PC-3 (cell line): ENCODE measurements around the gene TBC1D16. TPM values are rescaled to one million over a fixed set of nuclear protein-coding genes. Genes with fewer than 3 reads are reported as not detected.

Experiments used
- ATAC-seq: fragments of 200-7000 bp; cut with Tn5 transposase; 2 replicates; pipeline ENCODE4 v1.9.1; 2020; ENCODE audit warnings: mild to moderate bottlenecking, moderate library complexity
- BruUV-seq: library from RNA; stranded (reverse); fragments of 400-500 nt; replicated peaks from 2 replicates; lab custom pipeline; 2021; lab: Mats Ljungman, UMichigan
- CTCF ChIA-PET: fragments of 300-600 bp; sonication (Branson Sonifier 250); formaldehyde crosslinking; loops from one replicate; lab custom pipeline; 2022; ENCODE audit warnings: antibody characterized with exemption; lab: Charles Lee
- POLR2A ChIA-PET: fragments of 300-600 bp; sonication (Branson Sonifier 250); formaldehyde crosslinking; loops from one replicate; lab custom pipeline; 2022; ENCODE audit warnings: antibody characterized with exemption; ENCODE audit not compliant: unreplicated experiment; lab: Charles Lee
- DNase-seq: peaks from one replicate; pipeline ENCODE4 v3.0.0-alpha.2; 2015
- H2AFZ ChIP-seq: fragments of 300-600 bp; sonication (generic); 2 replicates; pipeline ENCODE4 v1.6.0; 2016; ENCODE audit warnings: antibody characterized with exemption, low read length
- H3F3A ChIP-seq: fragments of 300-600 bp; sonication (generic); one replicate; pipeline ENCODE4 v1.6.0; 2017; ENCODE audit warnings: antibody characterized with exemption, low read length, control low read depth, mild to moderate bottlenecking; ENCODE audit not compliant: unreplicated experiment
- H3K27ac ChIP-seq: fragments of 300-600 bp; sonication (generic); 2 replicates; pipeline ENCODE4 v1.5.1; 2016; ENCODE audit warnings: mild to moderate bottlenecking, low read length
- H3K27me3 ChIP-seq: fragments of 300-600 bp; sonication (generic); 2 replicates; pipeline ENCODE4 v1.6.1; 2016; ENCODE audit warnings: low read length, mixed read lengths
- H3K36me3 ChIP-seq: fragments of 300-600 bp; sonication (generic); 2 replicates; pipeline ENCODE4 v1.6.1; 2016; ENCODE audit warnings: low read depth, mixed run types, low read length, mixed read lengths
- H3K4me1 ChIP-seq: fragments of 300-600 bp; sonication (generic); 2 replicates; pipeline ENCODE4 v1.5.1; 2016; ENCODE audit warnings: low read length; ENCODE audit not compliant: insufficient read depth
- H3K4me2 ChIP-seq: fragments of 300-600 bp; sonication (generic); 2 replicates; pipeline ENCODE4 v1.6.0; 2016; ENCODE audit warnings: low read length
- H3K4me3 ChIP-seq: fragments of 300-600 bp; sonication (generic); 2 replicates; pipeline ENCODE4 v1.5.1; 2016; ENCODE audit warnings: mild to moderate bottlenecking, low read length, mixed read lengths
- H3K79me2 ChIP-seq: fragments of 300-600 bp; sonication (generic); 2 replicates; pipeline ENCODE4 v1.6.1; 2017; ENCODE audit warnings: low read length, mixed read lengths
- H3K9ac ChIP-seq: fragments of 300-600 bp; sonication (generic); 2 replicates; pipeline ENCODE4 v1.6.0; 2016; ENCODE audit warnings: mild to moderate bottlenecking, low read length
- H3K9me2 ChIP-seq: fragments of 300-600 bp; sonication (generic); replicated peaks from 2 replicates; pipeline ENCODE4 v1.6.1; 2016; ENCODE audit warnings: mixed run types, low read length, mixed read lengths
- H3K9me3 ChIP-seq: fragments of 300-600 bp; sonication (generic); 2 replicates; pipeline ENCODE4 v1.6.1; 2016; ENCODE audit warnings: low read length, mixed read lengths
- H4K20me1 ChIP-seq: fragments of 300-600 bp; sonication (generic); 2 replicates; pipeline ENCODE4 v1.6.1; 2016; ENCODE audit warnings: low read length, mixed read lengths
- EZH2 ChIP-seq: fragments of 300-600 bp; sonication (generic); IDR thresholded peaks from one replicate; pipeline ENCODE4 v1.6.1; 2017; ENCODE audit warnings: antibody characterized with exemption, mild to moderate bottlenecking, low read length; ENCODE audit not compliant: unreplicated experiment
- EZH2phosphoT487 ChIP-seq: fragments of 300-600 bp; sonication (generic); IDR thresholded peaks from 2 replicates; pipeline ENCODE4 v1.6.1; 2018; ENCODE audit warnings: mild to moderate bottlenecking, antibody characterized with exemption, low read length, borderline replicate concordance
- intact Hi-C: fragments of 100-400 bp; cut with micrococcal nuclease; formaldehyde crosslinking; loops from 2 replicates; pipeline ENCODE4 v1.9.0; 2023
- total RNA-seq: library from RNA; depleted of rRNA; stranded (reverse); fragments of >200 nt; gene quantifications from 2 replicates; pipeline ENCODE4 v1.2.3, GENCODE V29; 2014
- TF ChIP-seq, protein P1 (sequence below): fragments of 300-600 bp; sonication (generic); conservative IDR thresholded peaks from 2 replicates; pipeline ENCODE4 v1.5.1; 2017; ENCODE audit warnings: antibody characterized with exemption, low read depth, mild to moderate bottlenecking, low read length

The TBC1D16 gene
- total RNA-seq, 1 experiment from 2014 or later, result 23.7 TPM

DNA sequence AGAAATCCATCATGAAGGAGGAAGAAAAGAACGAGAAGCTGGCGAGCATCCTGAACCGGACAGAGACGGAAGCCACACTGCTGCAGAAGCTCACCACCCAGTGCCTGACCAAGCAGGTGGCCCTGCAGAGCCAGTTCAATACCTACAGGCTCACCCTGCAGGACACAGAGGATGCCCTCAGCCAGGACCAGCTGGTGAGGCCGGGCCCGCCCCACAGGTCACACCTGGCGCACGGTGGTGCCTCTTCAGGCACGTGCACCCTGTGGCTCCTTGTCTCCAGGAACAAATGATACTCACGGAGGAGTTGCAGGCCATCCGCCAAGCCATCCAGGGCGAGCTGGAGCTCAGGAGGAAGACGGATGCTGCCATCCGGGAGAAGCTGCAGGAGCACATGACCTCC lies 45.9 kb upstream of the TBC1D16 start:
- intact Hi-C loops, result loop anchor here (5.0 kb wide), 1 partner anchor 74 kb away; no protein-coding TSS in a partner anchor

DNA sequence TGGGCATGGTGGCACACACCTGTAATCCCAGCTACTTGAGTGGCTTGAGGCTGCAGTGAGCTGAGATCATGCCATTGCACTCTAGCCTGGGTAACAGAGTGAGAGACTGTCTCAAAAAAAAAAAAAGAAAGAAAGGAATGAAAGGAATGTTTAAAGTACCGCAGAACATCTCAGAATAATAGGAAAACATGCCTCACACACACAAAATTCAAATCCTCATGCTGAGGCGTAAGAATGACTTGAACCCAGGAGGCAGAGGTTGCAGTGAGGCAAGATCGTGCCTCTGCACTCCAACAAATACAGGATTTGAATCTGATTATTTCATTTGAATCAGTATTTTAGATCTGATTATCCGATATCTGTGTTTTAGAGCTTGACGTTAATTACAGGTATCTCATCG lies 44.4 kb upstream of the TBC1D16 start:
- no peak overlapping the region for H3K9ac ChIP-seq
- DNase-seq (no peak), ATAC-seq (no peak)
- H3K4me3 ChIP-seq, result no peak overlapping the region
- H3K9me2 ChIP-seq, result no peaks in the 10 kb centered on the region
- TF ChIP-seq, protein P1, sequence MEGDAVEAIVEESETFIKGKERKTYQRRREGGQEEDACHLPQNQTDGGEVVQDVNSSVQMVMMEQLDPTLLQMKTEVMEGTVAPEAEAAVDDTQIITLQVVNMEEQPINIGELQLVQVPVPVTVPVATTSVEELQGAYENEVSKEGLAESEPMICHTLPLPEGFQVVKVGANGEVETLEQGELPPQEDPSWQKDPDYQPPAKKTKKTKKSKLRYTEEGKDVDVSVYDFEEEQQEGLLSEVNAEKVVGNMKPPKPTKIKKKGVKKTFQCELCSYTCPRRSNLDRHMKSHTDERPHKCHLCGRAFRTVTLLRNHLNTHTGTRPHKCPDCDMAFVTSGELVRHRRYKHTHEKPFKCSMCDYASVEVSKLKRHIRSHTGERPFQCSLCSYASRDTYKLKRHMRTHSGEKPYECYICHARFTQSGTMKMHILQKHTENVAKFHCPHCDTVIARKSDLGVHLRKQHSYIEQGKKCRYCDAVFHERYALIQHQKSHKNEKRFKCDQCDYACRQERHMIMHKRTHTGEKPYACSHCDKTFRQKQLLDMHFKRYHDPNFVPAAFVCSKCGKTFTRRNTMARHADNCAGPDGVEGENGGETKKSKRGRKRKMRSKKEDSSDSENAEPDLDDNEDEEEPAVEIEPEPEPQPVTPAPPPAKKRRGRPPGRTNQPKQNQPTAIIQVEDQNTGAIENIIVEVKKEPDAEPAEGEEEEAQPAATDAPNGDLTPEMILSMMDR, result no peak
- TF ChIP-seq EZH2phosphoT487 (no peak), EZH2 (no peak)
- H3K27me3 ChIP-seq, result no peaks in the 10 kb centered on the region
- no peak overlapping the region for H3K4me2 ChIP-seq
- CTCF ChIA-PET, result interaction anchor here (0.6 kb wide), 1 partner anchor 85 kb away, joined by 5 read pairs; no protein-coding TSS in a partner anchor
- no peaks in the 10 kb centered on the region for H3K36me3 ChIP-seq
- intact Hi-C loops, result loop anchor here (5.0 kb wide), 1 partner anchor 73 kb away; no protein-coding TSS in a partner anchor
- H3K4me1 ChIP-seq, result 0 out of 2 replicates have a peak, but pooled peaks cover 3% of the 10 kb centered on the region
- POLR2A ChIA-PET, result no interaction called here
- H2AFZ ChIP-seq, result no peak overlapping the region
- no peaks in the 10 kb centered on the region for H4K20me1 ChIP-seq
- no peaks in the 10 kb centered on the region for H3K79me2 ChIP-seq
- H3F3A ChIP-seq, result no peaks in the 10 kb centered on the region
- no TSS peak for BruUV-seq
- H3K9me3 ChIP-seq, result no peaks in the 10 kb centered on the region
- H3K27ac ChIP-seq, result no peak overlapping the region

More for the DNA sequence above, 45.9 kb upstream of the TBC1D16 start:
- ATAC-seq, result no peak
- POLR2A ChIA-PET, result no interaction called here
- Histone ChIP-seq H3K27ac (no peak overlapping the region), H3K9ac (no peak overlapping the region), H4K20me1 (no peaks in the 10 kb centered on the region), H3K9me2 (no peaks in the 10 kb centered on the region), H3K36me3 (no peaks in the 10 kb centered on the region), H3K4me3 (no peak overlapping the region), H3K9me3 (no peaks in the 10 kb centered on the region), H3K79me2 (no peaks in the 10 kb centered on the region), H2AFZ (no peak overlapping the region), H3K27me3 (no peaks in the 10 kb centered on the region), H3K4me2 (no peak overlapping the region), H3K4me1 (0 out of 2 replicates have a peak, but pooled peaks cover 3% of the 10 kb centered on the region), H3F3A (no peaks in the 10 kb centered on the region)
- CTCF ChIA-PET, result interaction anchor here (0.5 kb wide), 1 partner anchor 447 kb away, joined by 8 read pairs; no protein-coding TSS in a partner anchor
- no peak for DNase-seq
- no peak for TF ChIP-seq EZH2
- TF ChIP-seq, protein P1, result no peak
- TF ChIP-seq EZH2phosphoT487, result no peak
- no TSS peak for BruUV-seq

DNA sequence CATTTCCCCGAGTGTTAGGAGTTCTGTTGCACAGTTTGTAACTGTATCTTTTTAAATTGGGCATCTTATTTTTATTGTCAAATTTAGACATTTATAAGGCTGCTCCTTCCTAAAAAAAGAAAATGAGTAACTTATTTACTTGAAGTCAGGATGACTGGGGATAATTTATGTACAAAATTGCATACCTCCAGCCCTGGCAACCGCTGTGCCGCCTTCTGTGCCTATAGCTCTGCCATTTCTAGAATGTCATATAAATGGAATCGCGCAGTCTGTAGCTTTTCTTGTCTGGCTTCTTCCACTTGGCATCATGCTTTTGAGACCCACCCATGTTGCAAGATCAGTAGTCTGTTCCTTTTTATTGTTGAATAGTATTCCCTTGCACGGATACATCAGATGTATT lies 36.7 kb upstream of the TBC1D16 start:
- no peaks in the 10 kb centered on the region for H3F3A ChIP-seq
- no TSS peak for BruUV-seq
- CTCF ChIA-PET, result no interaction called here

More for the DNA sequence above, 36.7 kb upstream of the TBC1D16 start:
- ATAC-seq (no peak), DNase-seq (no peak)
- Histone ChIP-seq H3K36me3 (no peaks in the 10 kb centered on the region), H3K27me3 (no peaks in the 10 kb centered on the region), H3K4me1 (peaks cover 9% of the 10 kb centered on the region; the same call in 1 of the 2 replicates), H3K9me3 (no peaks in the 10 kb centered on the region), H4K20me1 (no peaks in the 10 kb centered on the region), H3K9me2 (no peaks in the 10 kb centered on the region), H3K4me2 (no peak overlapping the region), H3K27ac (no peak overlapping the region), H3K4me3 (no peak overlapping the region), H3K9ac (no peak overlapping the region), H3K79me2 (no peaks in the 10 kb centered on the region), H2AFZ (no peak overlapping the region)
- POLR2A ChIA-PET, result no interaction called here
- intact Hi-C loops, result no loop called here
- TF ChIP-seq, protein P1, result no peak
- no peak for TF ChIP-seq EZH2
